OCI-M1 (cell line): ENCODE results near the gene MIPOL1.
"Not testable (repeated sequence)": the region's sequence is repeated elsewhere in the genome, so short reads cannot be mapped to it uniquely, and the experiment has no call there.

Experiments used
- DNase-seq: peaks from one replicate; lab custom pipeline; 2025; lab: John Stamatoyannopoulos, UW

The MIPOL1 gene

DNA sequence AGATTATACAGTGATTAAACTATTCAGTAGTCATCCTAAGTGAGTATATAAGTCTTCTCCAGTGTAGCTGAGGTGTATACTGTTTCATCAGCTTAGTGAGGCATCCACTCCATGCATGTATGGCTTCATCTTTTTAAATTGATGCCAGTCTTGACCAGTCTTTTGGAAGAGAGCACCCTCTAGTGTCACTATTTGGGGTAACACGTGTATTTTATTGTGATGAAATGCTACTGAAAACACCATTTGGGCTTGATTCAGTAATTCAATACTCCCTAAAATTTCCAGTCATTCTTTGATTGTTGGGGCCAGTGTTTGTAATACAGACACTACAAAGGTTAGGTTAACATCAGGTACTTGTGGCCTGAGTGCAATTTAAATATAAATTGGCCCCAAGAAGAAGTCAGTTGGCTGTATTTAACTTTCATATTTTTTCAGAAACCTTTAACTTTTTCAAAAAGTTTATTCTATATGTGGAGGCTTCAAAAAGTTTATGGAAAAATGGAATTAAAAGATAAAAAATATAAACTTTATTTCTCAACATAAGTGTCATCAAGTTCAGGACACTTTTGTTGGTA, 35.3 kb downstream of the MIPOL1 start:
- peak; percentile 79 for DNase-seq

GRCh38 chr14:37234222-37234621, 36.5 kb downstream of the MIPOL1 start:
- no peak for DNase-seq

- not testable (repeated sequence) for DNase-seq
These were observed 38.3 kb downstream of the MIPOL1 start for GRCh38 chr14:37236044-37236443.

GRCh38 chr14:37237094-37237493, 39.4 kb downstream of the MIPOL1 start:
- DNase-seq: no peak

GRCh38 chr14:37237735-37238200, 40.0 kb downstream of the MIPOL1 start:
- no peak for DNase-seq

GRCh38 chr14:37241198-37241597, 43.5 kb downstream of the MIPOL1 start:
- DNase-seq: no peak

DNA sequence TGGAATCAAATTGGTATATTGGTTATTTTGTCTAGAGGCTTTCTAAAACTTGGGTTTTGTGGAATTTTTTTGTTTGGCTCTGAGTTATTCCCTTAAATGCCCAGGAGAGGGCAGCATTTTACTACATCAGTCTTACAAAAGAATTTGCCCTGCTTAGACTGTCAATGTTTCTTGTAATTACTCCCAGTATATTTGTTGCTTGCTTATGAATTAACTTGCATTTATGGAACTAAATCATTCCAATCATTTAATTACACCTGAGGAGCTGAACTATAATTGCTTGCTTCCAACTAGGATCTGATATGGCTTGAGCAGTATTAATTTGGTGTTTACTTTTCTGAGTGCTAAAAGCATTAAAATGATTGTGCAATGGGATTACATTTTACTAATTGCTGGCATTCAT, 48.7 kb downstream of the MIPOL1 start:
- peak; percentile 62 for DNase-seq

- DNase-seq: no peak
These were observed 50.2 kb downstream of the MIPOL1 start for GRCh38 chr14:37247791-37248461.

- DNase-seq: peak; percentile 19
These were observed 54.0 kb downstream of the MIPOL1 start for GRCh38 chr14:37251775-37252174.

DNA sequence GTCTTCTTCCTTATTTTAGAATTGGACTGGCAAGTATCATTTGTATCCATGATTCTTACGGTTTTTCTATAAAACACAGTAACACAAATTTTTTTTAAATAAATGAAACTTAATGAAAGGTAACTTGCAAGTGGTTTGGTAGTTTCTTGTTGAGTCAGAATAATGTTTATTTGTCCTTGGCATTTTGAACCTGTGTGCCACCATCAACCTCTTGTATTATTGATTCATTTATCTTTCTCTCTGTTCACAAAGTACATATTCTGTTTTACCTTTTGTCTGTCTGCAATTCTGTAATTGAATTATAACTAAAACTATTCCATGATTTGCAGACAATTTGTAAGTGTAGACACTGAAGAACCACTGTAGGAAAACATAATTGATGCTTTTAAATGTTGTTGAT, 54.7 kb downstream of the MIPOL1 start:
- no peak for DNase-seq

DNA sequence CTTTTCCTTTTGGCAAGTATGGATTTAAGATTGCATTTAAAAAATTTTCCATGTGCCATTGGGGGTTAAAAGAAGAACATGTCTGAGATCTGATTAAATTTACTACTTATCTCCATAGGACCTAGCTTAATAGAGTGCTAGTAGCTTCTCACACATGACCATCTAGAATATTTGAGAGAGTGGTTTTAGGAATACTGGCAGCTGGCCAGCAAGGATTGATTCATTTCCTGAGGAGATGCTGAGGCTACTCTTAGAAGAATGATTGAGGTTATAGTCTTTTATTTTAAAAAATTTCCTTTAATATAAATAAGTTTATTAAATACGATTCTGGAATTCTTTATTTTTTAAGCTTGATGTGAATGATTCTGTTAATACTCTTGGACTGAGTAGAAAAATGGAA, 56.2 kb downstream of the MIPOL1 start:
- DNase-seq: no peak

GRCh38 chr14:37254411-37254947, 56.7 kb downstream of the MIPOL1 start:
- DNase-seq: no peak

DNA sequence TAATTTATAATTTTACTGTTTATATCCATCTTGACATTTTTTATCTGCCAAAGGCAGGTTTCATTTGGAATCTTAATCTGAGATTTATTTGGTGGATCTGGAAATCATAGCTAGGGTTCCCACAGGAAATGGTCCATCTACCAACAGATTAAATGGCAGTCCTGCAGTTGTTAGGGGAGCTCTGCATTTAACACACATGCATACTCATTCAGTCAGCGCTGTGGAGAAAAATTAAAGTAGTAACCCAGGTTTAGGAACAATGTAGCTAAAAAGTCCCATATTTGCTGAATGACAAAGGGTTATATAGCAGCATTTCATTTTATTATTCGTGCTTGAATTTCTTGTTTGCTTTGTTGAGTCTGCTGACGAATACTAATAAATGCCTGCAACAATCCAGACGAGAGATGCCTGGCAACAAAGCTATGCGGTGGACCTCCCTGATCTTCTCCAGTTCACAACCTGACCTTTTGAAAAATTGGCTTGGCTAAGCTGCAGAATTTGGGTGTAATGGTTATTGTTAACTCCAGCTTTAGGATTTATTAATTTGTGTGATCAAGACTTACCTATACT, 59.8 kb downstream of the MIPOL1 start:
- DNase-seq: no peak

GRCh38 chr14:37262649-37263048, 64.9 kb downstream of the MIPOL1 start:
- no peak for DNase-seq

DNA sequence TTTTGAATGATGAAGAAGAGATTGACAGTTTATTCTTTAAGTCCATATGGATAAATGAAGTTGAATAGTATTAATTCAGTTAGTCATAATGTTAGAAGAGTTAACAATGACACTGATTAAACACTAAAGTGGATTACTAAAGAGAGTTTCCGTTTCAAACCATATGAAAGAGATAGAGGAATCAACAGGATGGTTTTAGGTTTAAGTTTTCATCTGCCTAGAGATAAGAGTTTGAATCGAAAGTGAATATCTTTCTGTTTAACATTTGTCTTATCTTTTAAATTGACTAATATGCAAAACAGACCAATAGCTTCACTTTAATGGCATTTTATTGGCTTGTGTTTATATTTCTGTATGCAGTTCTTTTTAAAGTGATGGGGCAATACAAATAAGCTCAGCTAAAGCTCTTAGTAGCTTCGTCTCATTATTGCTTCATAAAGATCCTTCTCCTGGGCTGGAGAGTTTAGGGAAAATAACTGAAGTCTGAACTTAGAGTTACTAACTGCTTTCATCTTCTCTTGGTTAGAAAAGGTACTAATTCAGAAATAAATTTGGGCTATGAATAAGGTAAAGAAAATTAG, 66.0 kb downstream of the MIPOL1 start:
- no peak for DNase-seq

DNA sequence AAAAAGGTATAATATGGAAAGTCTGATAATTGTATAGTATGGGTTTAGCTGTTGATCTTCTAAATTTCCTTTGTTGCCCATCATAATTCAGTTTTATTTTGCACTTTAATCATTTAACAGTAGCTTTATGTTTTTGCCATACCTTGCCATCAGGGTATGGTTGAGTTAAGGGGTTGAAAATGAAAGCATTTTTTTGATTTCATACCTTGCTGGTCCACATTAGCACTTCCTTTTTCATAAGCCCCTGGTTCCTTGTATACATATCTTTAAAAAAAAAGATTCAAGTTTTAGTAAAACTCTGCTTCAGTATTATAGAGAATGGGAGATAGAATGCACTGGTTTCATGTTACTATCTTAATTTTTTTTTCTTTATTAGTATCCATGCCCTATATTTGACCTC, 71.1 kb downstream of the MIPOL1 start:
- no peak for DNase-seq

GRCh38 chr14:37270629-37271028, 72.9 kb downstream of the MIPOL1 start:
- DNase-seq: no peak

DNA sequence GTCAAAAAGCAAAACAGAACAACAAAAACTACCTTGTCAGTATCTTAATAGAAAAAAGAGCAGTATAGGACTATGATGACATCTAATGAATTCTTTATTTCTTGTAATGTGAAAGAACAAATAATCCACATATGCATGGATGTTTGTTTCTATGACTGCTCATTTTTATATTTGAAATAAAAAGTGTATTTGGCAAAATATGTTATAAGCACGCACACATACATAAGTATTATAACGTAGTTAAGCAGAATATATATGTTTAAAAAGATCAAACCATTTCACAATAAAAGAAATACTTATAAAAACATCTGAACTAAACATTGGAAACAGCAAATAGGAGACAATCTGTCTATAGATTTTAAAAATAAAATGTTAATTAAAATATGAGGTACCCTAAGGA, 74.8 kb downstream of the MIPOL1 start:
- no peak for DNase-seq

DNA sequence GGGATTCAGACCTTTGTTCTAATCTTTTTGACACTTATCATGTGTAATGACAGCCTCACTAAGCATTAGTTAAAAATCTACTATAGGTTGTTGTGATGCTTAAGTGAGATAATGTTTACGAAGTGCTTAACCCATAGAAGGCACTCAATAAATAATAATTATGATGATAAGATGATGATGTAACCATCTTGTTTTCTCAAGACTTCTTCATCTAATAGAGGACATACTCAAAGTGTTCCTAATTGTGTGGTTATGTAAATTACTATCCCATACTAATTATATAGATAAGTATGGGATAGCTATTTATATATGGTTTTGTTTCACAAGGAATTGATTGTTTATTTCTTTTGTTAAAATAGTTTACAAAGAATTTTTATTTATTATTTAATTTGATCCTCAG, 76.9 kb downstream of the MIPOL1 start:
- DNase-seq: no peak

DNA sequence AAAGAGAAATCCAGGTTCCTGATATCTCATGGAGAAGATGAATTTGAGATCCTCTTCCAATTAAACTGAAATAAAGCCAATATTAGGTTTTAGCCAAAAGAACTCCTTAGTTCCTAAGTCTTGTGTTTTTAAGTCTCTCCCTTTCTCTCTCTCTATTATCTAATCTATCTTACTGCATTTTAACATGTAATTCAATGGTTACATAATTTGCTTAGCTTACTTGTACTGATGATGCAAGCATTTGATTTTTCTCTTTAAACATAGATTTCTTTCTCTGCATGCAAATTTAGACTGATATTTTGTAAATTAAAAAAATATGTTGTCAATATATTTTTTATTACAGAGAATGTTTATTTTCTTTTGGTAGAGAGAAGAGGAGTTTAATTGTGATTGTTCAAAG, 78.2 kb downstream of the MIPOL1 start:
- DNase-seq: no peak

GRCh38 chr14:37278636-37279538, 81.2 kb downstream of the MIPOL1 start:
- DNase-seq: no peak

- no peak for DNase-seq
These were observed 82.1 kb downstream of the MIPOL1 start for GRCh38 chr14:37279818-37280217.
